Ishikawa (cell line): ENCODE measurements around the gene IQCH.

Experiments
- CEBPB ChIP-seq: IDR thresholded peaks from 2 replicates; pipeline ENCODE4 v1.6.1; 2012
- CREB1 ChIP-seq: IDR thresholded peaks from 2 replicates; pipeline ENCODE4 v1.6.1; 2012; ENCODE audit warnings: low read depth
- EGR1 ChIP-seq: IDR thresholded peaks from 2 replicates; pipeline ENCODE4 v1.6.1; 2012
- EP300 ChIP-seq: IDR thresholded peaks from 2 replicates; pipeline ENCODE4 v1.6.1; 2012; ENCODE audit warnings: borderline replicate concordance
- FOXM1 ChIP-seq: IDR thresholded peaks from 2 replicates; pipeline ENCODE4 v1.6.1; 2012; ENCODE audit warnings: low read depth, borderline replicate concordance
- NFIC ChIP-seq: IDR thresholded peaks from 2 replicates; pipeline ENCODE4 v1.6.1; 2012
- RAD21 ChIP-seq: IDR thresholded peaks from 2 replicates; pipeline ENCODE4 v1.6.1; 2012; ENCODE audit warnings: low read depth
- TAF1 ChIP-seq: IDR thresholded peaks from 2 replicates; pipeline ENCODE4 v1.6.1; 2012; ENCODE audit warnings: low read depth, mild to moderate bottlenecking
- TCF12 ChIP-seq: IDR thresholded peaks from 2 replicates; pipeline ENCODE4 v1.6.1; 2012; ENCODE audit warnings: low read depth
- TEAD4 ChIP-seq: IDR thresholded peaks from 2 replicates; pipeline ENCODE4 v1.6.1; 2012
- USF1 ChIP-seq: IDR thresholded peaks from 2 replicates; pipeline ENCODE4 v1.6.1; 2012
- YY1 ChIP-seq: IDR thresholded peaks from 2 replicates; pipeline ENCODE4 v1.6.1; 2012; ENCODE audit warnings: low read depth
- ZBTB7A ChIP-seq: IDR thresholded peaks from 2 replicates; pipeline ENCODE4 v1.6.1; 2012; ENCODE audit warnings: low read depth
- TF ChIP-seq, protein P1 (sequence below): IDR thresholded peaks from 2 replicates; pipeline ENCODE4 v1.6.1; 2012
- TF ChIP-seq, protein P2 (sequence below): IDR thresholded peaks from 2 replicates; pipeline ENCODE4 v1.6.1; 2012; ENCODE audit warnings: low read depth, mild to moderate bottlenecking

IQCH gene

GRCh38 chr15:67382723-67383122 lies 128.1 kb downstream of the IQCH start:
- TF ChIP-seq ZBTB7A (no peak), EP300 (no peak), RAD21 (no peak)
- TF ChIP-seq, protein P1, sequence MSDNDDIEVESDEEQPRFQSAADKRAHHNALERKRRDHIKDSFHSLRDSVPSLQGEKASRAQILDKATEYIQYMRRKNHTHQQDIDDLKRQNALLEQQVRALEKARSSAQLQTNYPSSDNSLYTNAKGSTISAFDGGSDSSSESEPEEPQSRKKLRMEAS = no peak

- no peak for TF ChIP-seq EP300
- no peak for TF ChIP-seq YY1
- no peak for TF ChIP-seq NFIC
- TF ChIP-seq USF1 = no peak
- TF ChIP-seq CREB1 = no peak
- TF ChIP-seq TAF1 = no peak
- TF ChIP-seq EGR1 = no peak
- no peak for TF ChIP-seq TCF12
- TF ChIP-seq FOXM1 = no peak
- TF ChIP-seq, protein P2, sequence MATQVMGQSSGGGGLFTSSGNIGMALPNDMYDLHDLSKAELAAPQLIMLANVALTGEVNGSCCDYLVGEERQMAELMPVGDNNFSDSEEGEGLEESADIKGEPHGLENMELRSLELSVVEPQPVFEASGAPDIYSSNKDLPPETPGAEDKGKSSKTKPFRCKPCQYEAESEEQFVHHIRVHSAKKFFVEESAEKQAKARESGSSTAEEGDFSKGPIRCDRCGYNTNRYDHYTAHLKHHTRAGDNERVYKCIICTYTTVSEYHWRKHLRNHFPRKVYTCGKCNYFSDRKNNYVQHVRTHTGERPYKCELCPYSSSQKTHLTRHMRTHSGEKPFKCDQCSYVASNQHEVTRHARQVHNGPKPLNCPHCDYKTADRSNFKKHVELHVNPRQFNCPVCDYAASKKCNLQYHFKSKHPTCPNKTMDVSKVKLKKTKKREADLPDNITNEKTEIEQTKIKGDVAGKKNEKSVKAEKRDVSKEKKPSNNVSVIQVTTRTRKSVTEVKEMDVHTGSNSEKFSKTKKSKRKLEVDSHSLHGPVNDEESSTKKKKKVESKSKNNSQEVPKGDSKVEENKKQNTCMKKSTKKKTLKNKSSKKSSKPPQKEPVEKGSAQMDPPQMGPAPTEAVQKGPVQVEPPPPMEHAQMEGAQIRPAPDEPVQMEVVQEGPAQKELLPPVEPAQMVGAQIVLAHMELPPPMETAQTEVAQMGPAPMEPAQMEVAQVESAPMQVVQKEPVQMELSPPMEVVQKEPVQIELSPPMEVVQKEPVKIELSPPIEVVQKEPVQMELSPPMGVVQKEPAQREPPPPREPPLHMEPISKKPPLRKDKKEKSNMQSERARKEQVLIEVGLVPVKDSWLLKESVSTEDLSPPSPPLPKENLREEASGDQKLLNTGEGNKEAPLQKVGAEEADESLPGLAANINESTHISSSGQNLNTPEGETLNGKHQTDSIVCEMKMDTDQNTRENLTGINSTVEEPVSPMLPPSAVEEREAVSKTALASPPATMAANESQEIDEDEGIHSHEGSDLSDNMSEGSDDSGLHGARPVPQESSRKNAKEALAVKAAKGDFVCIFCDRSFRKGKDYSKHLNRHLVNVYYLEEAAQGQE = no peak
- TF ChIP-seq ZBTB7A = no peak
- no peak for TF ChIP-seq RAD21
- no peak for TF ChIP-seq CEBPB
- TF ChIP-seq TEAD4 = no peak
- TF ChIP-seq, protein P1 = no peak
Measured at GRCh38 chr15:67383899-67384298, 129.3 kb downstream of the IQCH start.

DNA sequence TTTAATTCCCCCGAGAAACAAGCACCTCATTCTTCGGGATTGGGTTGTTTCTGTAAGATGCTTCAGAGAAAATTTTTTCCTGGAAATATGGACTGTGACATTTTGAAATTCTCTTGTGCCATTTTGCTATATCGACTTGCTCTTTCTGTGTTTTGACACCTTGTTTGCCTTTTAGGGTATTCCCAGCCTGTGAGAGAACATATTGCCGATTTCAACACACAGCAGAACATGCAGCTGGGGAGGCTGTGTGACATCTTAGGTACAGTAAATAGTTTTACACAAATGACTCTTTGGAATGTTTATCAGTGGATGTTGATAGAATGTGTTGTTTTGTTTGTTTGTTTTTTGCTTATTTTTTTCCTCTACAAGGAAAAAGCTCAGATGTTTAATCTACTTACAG lies 130.2 kb downstream of the IQCH start:
- TF ChIP-seq, protein P1 = no peak
- TF ChIP-seq ZBTB7A (no peak), EGR1 (no peak), FOXM1 (no peak), YY1 (no peak), RAD21 (no peak), NFIC (no peak), TCF12 (no peak), TEAD4 (no peak), EP300 (no peak), CEBPB (no peak), CREB1 (no peak), TAF1 (no peak), USF1 (no peak)
- TF ChIP-seq, protein P2 = no peak

GRCh38 chr15:67385971-67386370 lies 131.4 kb downstream of the IQCH start:
- TF ChIP-seq EP300 = no peak
- TF ChIP-seq USF1 = no peak
- no peak for TF ChIP-seq TCF12
- TF ChIP-seq, protein P2 = no peak
- no peak for TF ChIP-seq RAD21
- TF ChIP-seq YY1 = no peak
- TF ChIP-seq EGR1 = no peak
- TF ChIP-seq, protein P1 = no peak
